ENCODE results near the gene EBF4.

Gene EBF4

DNA sequence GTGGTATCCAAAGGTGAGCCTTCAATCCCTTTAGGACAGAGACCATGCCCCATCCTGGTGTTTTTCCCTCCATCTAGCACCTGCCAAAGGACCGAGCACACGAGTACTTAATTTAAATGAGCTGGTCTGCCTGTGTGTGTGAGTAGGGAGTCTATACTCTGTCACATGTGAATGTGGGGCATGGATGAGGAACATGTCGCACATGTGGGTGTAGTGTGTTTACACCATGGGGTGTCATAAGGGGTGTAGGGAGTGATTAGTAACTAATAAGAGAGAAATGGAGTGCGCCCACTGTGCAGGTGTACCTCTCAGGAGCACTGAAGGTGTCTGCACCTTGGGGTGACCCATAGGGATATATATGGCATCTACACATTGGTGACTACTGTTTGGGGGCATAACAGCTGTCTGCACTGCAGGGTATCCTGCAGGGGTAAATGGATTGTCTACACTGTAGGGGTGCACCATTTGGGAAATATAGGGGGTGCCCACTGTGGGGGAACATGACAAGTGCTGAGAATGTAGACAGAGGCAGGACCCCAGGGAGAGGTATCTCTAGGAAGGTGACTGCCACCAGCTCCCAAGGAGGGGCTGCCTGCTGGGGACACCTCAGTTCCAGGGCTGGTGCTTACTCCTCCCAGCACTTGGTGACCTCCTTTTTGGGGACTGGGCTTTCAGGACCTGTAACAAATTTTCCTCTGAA lies 53.5 kb downstream of the EBF4 start:
- TF ChIP-seq, protein P1, sequence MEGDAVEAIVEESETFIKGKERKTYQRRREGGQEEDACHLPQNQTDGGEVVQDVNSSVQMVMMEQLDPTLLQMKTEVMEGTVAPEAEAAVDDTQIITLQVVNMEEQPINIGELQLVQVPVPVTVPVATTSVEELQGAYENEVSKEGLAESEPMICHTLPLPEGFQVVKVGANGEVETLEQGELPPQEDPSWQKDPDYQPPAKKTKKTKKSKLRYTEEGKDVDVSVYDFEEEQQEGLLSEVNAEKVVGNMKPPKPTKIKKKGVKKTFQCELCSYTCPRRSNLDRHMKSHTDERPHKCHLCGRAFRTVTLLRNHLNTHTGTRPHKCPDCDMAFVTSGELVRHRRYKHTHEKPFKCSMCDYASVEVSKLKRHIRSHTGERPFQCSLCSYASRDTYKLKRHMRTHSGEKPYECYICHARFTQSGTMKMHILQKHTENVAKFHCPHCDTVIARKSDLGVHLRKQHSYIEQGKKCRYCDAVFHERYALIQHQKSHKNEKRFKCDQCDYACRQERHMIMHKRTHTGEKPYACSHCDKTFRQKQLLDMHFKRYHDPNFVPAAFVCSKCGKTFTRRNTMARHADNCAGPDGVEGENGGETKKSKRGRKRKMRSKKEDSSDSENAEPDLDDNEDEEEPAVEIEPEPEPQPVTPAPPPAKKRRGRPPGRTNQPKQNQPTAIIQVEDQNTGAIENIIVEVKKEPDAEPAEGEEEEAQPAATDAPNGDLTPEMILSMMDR (IDR thresholded peaks at IDR 0.05; ENCODE audit: low read depth, low read length) = no peak
- H3K4me3 ChIP-seq (ENCODE audit: low read depth, low read length) = no peak overlapping the region

DNA sequence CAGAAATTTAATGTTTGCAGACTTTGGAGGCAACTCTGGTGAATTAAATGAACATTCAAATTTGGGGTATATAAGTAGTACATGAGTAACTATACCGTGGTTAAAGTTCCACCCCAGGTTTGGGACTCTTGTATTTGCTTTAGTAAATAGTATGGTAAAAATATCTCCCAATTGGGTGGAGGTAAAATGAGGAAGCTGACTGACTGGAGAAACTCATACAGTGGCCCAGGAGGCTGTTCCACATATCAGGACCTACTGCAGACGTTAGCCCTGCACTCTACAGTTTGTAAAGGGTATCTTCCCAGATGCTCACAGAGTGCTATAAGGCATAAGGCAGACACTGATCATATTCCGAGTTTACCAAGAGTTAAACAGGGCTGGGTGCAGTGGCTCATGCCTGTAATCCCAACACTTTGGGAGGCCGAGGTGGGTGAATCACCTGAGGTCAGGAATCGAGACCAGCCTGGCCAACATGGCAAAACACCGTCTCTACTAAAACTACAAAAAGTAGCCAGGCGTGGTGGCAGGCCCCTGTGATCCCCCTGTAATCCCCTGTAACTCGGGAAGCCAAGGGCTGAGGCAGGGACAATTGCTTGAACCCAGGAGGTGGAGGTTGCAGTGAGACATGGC lies 54.2 kb downstream of the EBF4 start:
- no peak overlapping the region for H3K4me3 ChIP-seq (ENCODE audit: low read depth, low read length)
- TF ChIP-seq, protein P1 (IDR thresholded peaks at IDR 0.05; ENCODE audit: low read depth, low read length) = no peak

DNA sequence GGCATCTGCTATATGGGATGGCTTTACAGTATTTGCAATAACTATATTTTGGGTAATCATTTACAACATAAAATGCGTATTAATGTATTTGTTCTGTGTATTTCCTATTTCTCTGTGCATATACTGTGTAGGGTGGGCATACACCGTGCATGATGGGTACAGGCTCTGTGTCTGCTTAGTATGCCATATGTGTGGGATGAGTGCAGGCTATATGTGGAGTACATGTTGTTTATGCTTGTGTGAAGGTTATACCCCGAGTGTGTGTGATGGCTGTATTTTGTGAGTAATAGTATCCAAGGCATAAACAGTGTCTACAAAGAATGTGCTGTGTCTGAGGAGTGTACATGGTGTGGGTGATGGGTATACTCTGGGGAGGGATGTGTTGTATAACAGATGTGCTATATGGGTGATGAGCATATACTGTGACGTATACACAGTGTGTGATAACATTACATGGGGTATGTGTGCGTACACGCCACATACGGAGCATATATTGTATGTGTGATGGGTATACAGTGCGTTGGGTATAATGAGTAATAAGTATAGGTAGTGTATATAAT lies 55.2 kb downstream of the EBF4 start:
- no peak overlapping the region for H3K4me3 ChIP-seq (ENCODE audit: low read depth, low read length)
- TF ChIP-seq, protein P1 (IDR thresholded peaks at IDR 0.05; ENCODE audit: low read depth, low read length) = no peak

- H3K4me3 ChIP-seq (ENCODE audit: low read depth, low read length) = no peak overlapping the region
- TF ChIP-seq, protein P1 (IDR thresholded peaks at IDR 0.05; ENCODE audit: low read depth, low read length) = no peak
Measured at GRCh38 chr20:2748551-2749342, 56.2 kb downstream of the EBF4 start.

DNA sequence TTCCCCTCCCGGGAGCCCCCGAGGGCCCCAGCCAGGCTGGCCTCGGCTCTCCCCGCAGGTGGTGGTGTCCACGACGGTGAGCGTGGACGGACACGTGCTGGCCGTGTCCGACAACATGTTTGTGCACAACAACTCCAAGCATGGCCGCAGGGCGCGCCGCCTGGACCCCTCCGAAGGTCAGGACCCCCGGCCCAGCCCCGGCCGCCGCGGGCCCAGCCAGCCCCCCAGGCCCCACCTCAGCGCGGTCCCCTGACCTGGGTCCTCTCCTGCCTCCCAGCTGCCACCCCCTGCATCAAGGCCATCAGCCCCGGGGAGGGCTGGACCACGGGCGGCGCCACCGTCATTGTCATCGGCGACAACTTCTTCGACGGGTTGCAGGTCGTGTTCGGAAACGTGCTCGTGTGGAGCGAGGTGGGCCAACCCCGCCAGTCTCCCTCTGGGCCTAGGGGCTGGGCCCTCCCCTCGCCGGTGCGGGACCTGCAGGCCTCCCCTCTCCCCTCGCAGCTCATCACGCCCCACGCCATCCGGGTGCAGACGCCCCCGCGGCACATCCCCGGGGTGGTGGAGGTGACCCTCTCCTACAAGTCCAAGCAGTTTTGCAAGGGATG lies 56.9 kb downstream of the EBF4 start:
- no peak overlapping the region for H3K4me3 ChIP-seq (ENCODE audit: low read depth, low read length)
- TF ChIP-seq, protein P1 (IDR thresholded peaks at IDR 0.05; ENCODE audit: low read depth, low read length) = no peak

DNA sequence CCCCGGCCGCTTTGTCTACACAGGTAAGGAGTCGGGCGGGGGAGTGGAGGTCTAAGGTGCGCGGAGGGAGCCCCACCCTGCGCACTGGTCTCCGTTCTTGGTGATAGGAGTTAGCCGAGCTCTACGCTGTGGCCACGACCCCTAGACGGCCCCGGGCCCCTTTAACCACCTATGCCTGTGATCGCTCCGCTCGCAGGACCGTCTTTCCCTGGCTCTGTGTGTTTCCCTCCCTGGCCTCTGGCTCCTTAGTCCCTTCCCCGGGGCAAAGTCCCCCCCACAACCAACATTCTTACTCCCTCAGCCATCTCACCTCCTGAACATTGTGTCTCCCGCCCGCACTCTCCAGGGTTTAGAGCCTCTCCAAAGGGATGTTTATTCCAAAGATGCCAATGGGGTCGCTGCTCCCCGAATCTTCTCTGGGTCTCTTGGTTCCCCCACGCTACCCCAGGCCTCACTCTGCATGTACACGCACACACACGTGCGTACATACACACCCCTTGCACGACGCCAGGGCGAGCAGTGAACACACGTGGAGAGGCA lies 57.4 kb downstream of the EBF4 start:
- no peak overlapping the region for H3K4me3 ChIP-seq (ENCODE audit: low read depth, low read length)
- TF ChIP-seq, protein P1 (IDR thresholded peaks at IDR 0.05; ENCODE audit: low read depth, low read length) = no peak
